GM12801 (cell line): ENCODE measurements around the gene SLMAP.

Experiments used
- CTCF ChIP-seq: IDR thresholded peaks from one replicate; pipeline ENCODE4 v1.5.1; 2011; ENCODE audit warnings: control low read depth; ENCODE audit not compliant: insufficient read length; ENCODE audit errors: extremely low read depth

Gene SLMAP

GRCh38 chr3:57942388-57942787, 186.3 kb downstream of the SLMAP start:
- no peak for TF ChIP-seq CTCF

GRCh38 chr3:57942872-57943283, 186.8 kb downstream of the SLMAP start:
- TF ChIP-seq CTCF: no peak

- TF ChIP-seq CTCF: no peak
These were observed 187.7 kb downstream of the SLMAP start for GRCh38 chr3:57943525-57944495.

GRCh38 chr3:57946970-57947381, 190.9 kb downstream of the SLMAP start:
- TF ChIP-seq CTCF: no peak

- no peak for TF ChIP-seq CTCF
These were observed 192.1 kb downstream of the SLMAP start for GRCh38 chr3:57948080-57948671.

- TF ChIP-seq CTCF: no peak
These were observed 192.7 kb downstream of the SLMAP start for GRCh38 chr3:57948781-57949242.

GRCh38 chr3:57949344-57949743, 193.2 kb downstream of the SLMAP start:
- no peak for TF ChIP-seq CTCF
